ENCODE measurements around the gene CADPS. TPM values are rescaled to one million over a fixed set of nuclear protein-coding genes. Genes with fewer than 3 reads are reported as not detected.

The CADPS gene
- total RNA-seq, 1 experiment from 2014 or later = not detected

DNA sequence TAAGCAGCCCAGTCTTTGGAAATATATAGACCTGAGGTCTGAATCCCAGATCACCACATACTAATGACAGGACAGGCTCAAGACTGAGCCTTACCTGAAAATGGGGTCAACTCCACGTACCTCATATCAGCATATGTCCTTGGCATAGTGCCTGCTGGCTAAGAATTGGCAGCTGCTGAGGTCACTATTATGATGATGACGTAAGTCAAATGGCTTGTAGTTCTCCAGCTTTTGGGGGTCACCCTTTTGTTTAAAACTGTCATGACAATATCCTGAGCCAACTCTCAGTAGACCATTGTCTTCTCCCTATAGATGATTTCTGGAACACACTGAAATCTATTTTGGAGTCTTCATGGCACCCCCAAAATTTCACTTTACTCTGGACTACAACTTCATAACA lies 16.8 kb upstream of the CADPS start:
- CTCF ChIA-PET = no interaction called here
- Histone ChIP-seq H3K27me3 (replicated peaks; ENCODE audit: insufficient read depth, low read depth, low read length, poor library complexity) (peaks cover 8% of the 10 kb centered on the region), H3K27ac (ENCODE audit: low read depth, low read length, poor library complexity, severe bottlenecking) (no peak overlapping the region), H3K36me3 (ENCODE audit: insufficient read depth, low read length, poor library complexity, severe bottlenecking) (no peaks in the 10 kb centered on the region), H3K9me3 (ENCODE audit: low read depth, low read length, poor library complexity, severe bottlenecking) (no peaks in the 10 kb centered on the region), H3K4me3 (ENCODE audit: low read depth, low read length, poor library complexity, severe bottlenecking) (no peak overlapping the region), H3K4me1 (ENCODE audit: insufficient read depth, low read length, poor library complexity, severe bottlenecking) (no peaks in the 10 kb centered on the region)
- POLR2A ChIA-PET (ENCODE audit: low non-redundant PET) = no interaction called here
- no TSS peak for BruUV-seq (replicated peaks)
- DNase-seq (ENCODE audit: low spot score) = no peak
- intact Hi-C loops (cut with micrococcal nuclease; ENCODE audit: unreplicated experiment) = no loop called here
- TF ChIP-seq EZH2 (IDR thresholded peaks at IDR 0.05; ENCODE audit: borderline replicate concordance, low read depth, low read length, poor library complexity, severe bottlenecking) (no peak), CTCF (conservative IDR thresholded peaks at IDR 0.05; ENCODE audit: low read depth, low read length) (no peak)

DNA sequence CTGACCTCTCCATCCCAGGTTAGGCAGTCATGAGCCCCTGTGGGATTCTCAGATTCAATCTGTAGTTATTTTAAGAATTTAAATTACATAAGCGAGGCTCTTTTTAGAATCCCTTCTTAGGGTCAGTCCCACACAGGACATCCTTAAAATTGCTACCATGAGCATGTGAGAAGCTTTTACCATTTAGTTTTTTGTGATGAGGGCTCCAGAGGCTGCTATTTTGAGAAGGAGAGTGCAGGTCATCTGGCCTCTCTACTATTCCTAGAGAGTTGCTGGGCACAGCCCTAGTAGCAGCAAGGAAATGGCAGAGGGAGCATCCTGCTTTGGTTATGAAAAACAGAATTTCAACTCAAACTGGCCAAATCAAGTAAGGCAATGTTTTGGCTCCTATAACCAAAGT lies 13.6 kb upstream of the CADPS start:
- H3K27ac ChIP-seq (ENCODE audit: low read depth, low read length, poor library complexity, severe bottlenecking) = no peak overlapping the region
- TF ChIP-seq EZH2 (IDR thresholded peaks at IDR 0.05; ENCODE audit: borderline replicate concordance, low read depth, low read length, poor library complexity, severe bottlenecking) = no peak
- TF ChIP-seq CTCF (conservative IDR thresholded peaks at IDR 0.05; ENCODE audit: low read depth, low read length) = no peak
- POLR2A ChIA-PET (ENCODE audit: low non-redundant PET) = no interaction called here
- intact Hi-C loops (cut with micrococcal nuclease; ENCODE audit: unreplicated experiment) = no loop called here
- H3K36me3 ChIP-seq (ENCODE audit: insufficient read depth, low read length, poor library complexity, severe bottlenecking) = no peaks in the 10 kb centered on the region
- H3K4me1 ChIP-seq (ENCODE audit: insufficient read depth, low read length, poor library complexity, severe bottlenecking) = no peaks in the 10 kb centered on the region
- CTCF ChIA-PET = no interaction called here
- no TSS peak for BruUV-seq (replicated peaks)
- H3K9me3 ChIP-seq (ENCODE audit: low read depth, low read length, poor library complexity, severe bottlenecking) = no peaks in the 10 kb centered on the region
- no peak overlapping the region for H3K4me3 ChIP-seq (ENCODE audit: low read depth, low read length, poor library complexity, severe bottlenecking)
- DNase-seq (ENCODE audit: low spot score) = no peak
- peaks cover 8% of the 10 kb centered on the region for H3K27me3 ChIP-seq (replicated peaks; ENCODE audit: insufficient read depth, low read depth, low read length, poor library complexity)

DNA sequence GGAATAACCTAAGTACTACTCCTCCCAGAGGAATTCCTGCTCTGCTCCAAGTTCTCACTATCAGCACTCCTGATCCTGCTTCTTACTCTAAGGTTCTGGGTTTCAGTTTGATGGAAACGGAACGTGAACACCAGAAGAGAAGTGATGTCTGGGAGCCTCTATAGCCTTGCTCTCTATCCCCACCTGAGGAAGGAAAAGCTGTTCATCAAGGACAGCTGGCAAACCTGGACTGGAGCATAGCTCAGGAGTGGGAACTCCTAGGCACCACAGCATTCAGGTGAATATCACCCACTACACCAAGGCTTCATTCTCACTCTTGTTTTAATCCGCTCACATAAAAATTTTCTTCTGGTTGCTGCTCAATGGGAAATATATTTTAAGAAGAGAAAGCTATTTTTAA lies 13.0 kb upstream of the CADPS start:
- no peak for TF ChIP-seq CTCF (conservative IDR thresholded peaks at IDR 0.05; ENCODE audit: low read depth, low read length)
- TF ChIP-seq EZH2 (IDR thresholded peaks at IDR 0.05; ENCODE audit: borderline replicate concordance, low read depth, low read length, poor library complexity, severe bottlenecking) = no peak
- Histone ChIP-seq H3K36me3 (ENCODE audit: insufficient read depth, low read length, poor library complexity, severe bottlenecking) (no peaks in the 10 kb centered on the region), H3K4me1 (ENCODE audit: insufficient read depth, low read length, poor library complexity, severe bottlenecking) (no peaks in the 10 kb centered on the region), H3K4me3 (ENCODE audit: low read depth, low read length, poor library complexity, severe bottlenecking) (no peak overlapping the region), H3K27ac (ENCODE audit: low read depth, low read length, poor library complexity, severe bottlenecking) (no peak overlapping the region), H3K9me3 (ENCODE audit: low read depth, low read length, poor library complexity, severe bottlenecking) (no peaks in the 10 kb centered on the region), H3K27me3 (replicated peaks; ENCODE audit: insufficient read depth, low read depth, low read length, poor library complexity) (peaks cover 8% of the 10 kb centered on the region)
- no TSS peak for BruUV-seq (replicated peaks)
- intact Hi-C loops (cut with micrococcal nuclease; ENCODE audit: unreplicated experiment) = no loop called here
- ChIA-PET CTCF (no interaction called here), POLR2A (ENCODE audit: low non-redundant PET) (no interaction called here)
- no peak for DNase-seq (ENCODE audit: low spot score)

All from A673 (cell line).